ENCODE measurements around the gene UTP3.

DNA sequence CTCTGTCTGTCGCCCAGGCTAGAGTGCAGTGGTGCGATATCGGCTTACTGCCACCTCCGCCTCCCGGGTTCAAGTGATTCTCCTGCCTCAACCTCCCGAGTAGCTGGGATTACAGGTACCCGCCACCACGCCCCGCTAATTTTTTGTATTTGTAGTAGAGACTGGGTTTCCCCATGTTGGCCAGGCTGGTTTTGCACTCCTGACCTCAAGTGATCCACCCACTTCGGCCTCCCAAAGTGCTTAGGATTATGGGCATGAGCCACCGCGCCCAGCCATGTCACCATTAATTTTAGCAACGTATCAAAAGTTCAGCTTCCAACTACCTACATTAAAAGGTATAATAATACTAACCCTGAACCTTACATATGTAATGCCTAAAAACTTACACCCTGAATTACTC lies 940 bp upstream of the UTP3 start:
- TF ChIP-seq, protein P1, sequence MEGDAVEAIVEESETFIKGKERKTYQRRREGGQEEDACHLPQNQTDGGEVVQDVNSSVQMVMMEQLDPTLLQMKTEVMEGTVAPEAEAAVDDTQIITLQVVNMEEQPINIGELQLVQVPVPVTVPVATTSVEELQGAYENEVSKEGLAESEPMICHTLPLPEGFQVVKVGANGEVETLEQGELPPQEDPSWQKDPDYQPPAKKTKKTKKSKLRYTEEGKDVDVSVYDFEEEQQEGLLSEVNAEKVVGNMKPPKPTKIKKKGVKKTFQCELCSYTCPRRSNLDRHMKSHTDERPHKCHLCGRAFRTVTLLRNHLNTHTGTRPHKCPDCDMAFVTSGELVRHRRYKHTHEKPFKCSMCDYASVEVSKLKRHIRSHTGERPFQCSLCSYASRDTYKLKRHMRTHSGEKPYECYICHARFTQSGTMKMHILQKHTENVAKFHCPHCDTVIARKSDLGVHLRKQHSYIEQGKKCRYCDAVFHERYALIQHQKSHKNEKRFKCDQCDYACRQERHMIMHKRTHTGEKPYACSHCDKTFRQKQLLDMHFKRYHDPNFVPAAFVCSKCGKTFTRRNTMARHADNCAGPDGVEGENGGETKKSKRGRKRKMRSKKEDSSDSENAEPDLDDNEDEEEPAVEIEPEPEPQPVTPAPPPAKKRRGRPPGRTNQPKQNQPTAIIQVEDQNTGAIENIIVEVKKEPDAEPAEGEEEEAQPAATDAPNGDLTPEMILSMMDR (IDR thresholded peaks at IDR 0.05), result no peak
- no peak for TF ChIP-seq POLR2A (IDR thresholded peaks at IDR 0.05)

All from adrenal gland (tissue), 5 donors.